Activated T-helper 17 cell treated with anti-CD3 and anti-CD28 coated beads, Interleukin-2, amount 50 U/mL, for 72 hours (primary cell): Measurements from ENCODE around the gene RPS15. TPM values are rescaled to one million over a fixed set of nuclear protein-coding genes. Genes with fewer than 3 reads are reported as not detected.

Experiments used
- ATAC-seq: fragments of 150-1000 bp; cut with Tn5 transposase; replicated peaks from 2 replicates; pipeline ENCODE4 v1.10.0; 2021; ENCODE audit warnings: mild to moderate bottlenecking, moderate library complexity
- H3K27ac Mint-ChIP-seq: one replicate; pipeline ENCODE4 v1.8.0; 2022; ENCODE audit warnings: mixed read lengths
- H3K27me3 Mint-ChIP-seq: one replicate; pipeline ENCODE4 v1.8.0; 2022; ENCODE audit warnings: mixed read lengths
- H3K36me3 Mint-ChIP-seq: one replicate; pipeline ENCODE4 v1.8.0; 2022; ENCODE audit warnings: low read depth, mild to moderate bottlenecking, mixed read lengths
- H3K4me1 Mint-ChIP-seq: one replicate; pipeline ENCODE4 v1.8.0; 2022; ENCODE audit warnings: mixed read lengths
- H3K4me3 Mint-ChIP-seq: one replicate; pipeline ENCODE4 v1.8.0; 2022; ENCODE audit warnings: mild to moderate bottlenecking, mixed read lengths
- H3K9me3 Mint-ChIP-seq: one replicate; pipeline ENCODE4 v1.8.0; 2022; ENCODE audit warnings: mixed read lengths
- total RNA-seq, 2 donors: library from RNA; stranded (reverse); gene quantifications; one replicate each; pipeline ENCODE4 v1.2.3, GENCODE V29; 2022

Gene RPS15
- 1,000 to 10,000 TPM; 1,611 to 1,688 TPM for total RNA-seq

- Mint-ChIP-seq H3K4me3 (peak within 1 kb of the TSS; percentile 93), H3K9me3 (no peaks in the 10 kb centered on the region), H3K36me3 (peaks cover 61% of the 10 kb centered on the region), H3K27me3 (no peaks in the 10 kb centered on the region), H3K4me1 (no peaks in the 10 kb centered on the region), H3K27ac (peak within 1 kb of the TSS; percentile 99)
- peak; percentile 89 for ATAC-seq
These were observed at the start of gene RPS15 for GRCh38 chr19:1438035-1438932. Gene RPS15, plus strand, starts transcription at chr19:1438396. Its CDS starts 30 bp downstream, at chr19:1438426.

GRCh38 chr19:1388637-1389026 lies 49.6 kb upstream of the RPS15 start:
- Mint-ChIP-seq H3K27ac (no peak overlapping the region), H3K4me1 (peaks cover 4% of the 10 kb centered on the region), H3K36me3 (peaks cover 36% of the 10 kb centered on the region), H3K27me3 (no peaks in the 10 kb centered on the region), H3K9me3 (no peaks in the 10 kb centered on the region), H3K4me3 (no peak overlapping the region)
- ATAC-seq = no peak

GRCh38 chr19:1389033-1389940 lies 48.9 kb upstream of the RPS15 start:
- no peak overlapping the region for H3K4me3 Mint-ChIP-seq
- H3K27me3 Mint-ChIP-seq = no peaks in the 10 kb centered on the region
- H3K4me1 Mint-ChIP-seq = peaks cover 3% of the 10 kb centered on the region
- no peak for ATAC-seq
- no peaks in the 10 kb centered on the region for H3K9me3 Mint-ChIP-seq
- no peak overlapping the region for H3K27ac Mint-ChIP-seq
- peaks cover 34% of the 10 kb centered on the region for H3K36me3 Mint-ChIP-seq

- Mint-ChIP-seq H3K4me1 (no peaks in the 10 kb centered on the region), H3K9me3 (no peaks in the 10 kb centered on the region), H3K4me3 (no peak overlapping the region), H3K36me3 (peaks cover 34% of the 10 kb centered on the region), H3K27me3 (no peaks in the 10 kb centered on the region), H3K27ac (no peak overlapping the region)
- no peak for ATAC-seq
These were observed 47.2 kb upstream of the RPS15 start for GRCh38 chr19:1390890-1391423.

- no peaks in the 10 kb centered on the region for H3K27me3 Mint-ChIP-seq
- no peak overlapping the region for H3K27ac Mint-ChIP-seq
- H3K4me1 Mint-ChIP-seq = no peaks in the 10 kb centered on the region
- H3K4me3 Mint-ChIP-seq = no peak overlapping the region
- peaks cover 34% of the 10 kb centered on the region for H3K36me3 Mint-ChIP-seq
- H3K9me3 Mint-ChIP-seq = no peaks in the 10 kb centered on the region
- no peak for ATAC-seq
These were observed 45.8 kb upstream of the RPS15 start for GRCh38 chr19:1392407-1392806.

- no peaks in the 10 kb centered on the region for H3K9me3 Mint-ChIP-seq
- H3K27ac Mint-ChIP-seq = no peak overlapping the region
- no peak overlapping the region for H3K4me3 Mint-ChIP-seq
- ATAC-seq = no peak
- peaks cover 34% of the 10 kb centered on the region for H3K36me3 Mint-ChIP-seq
- no peaks in the 10 kb centered on the region for H3K27me3 Mint-ChIP-seq
- H3K4me1 Mint-ChIP-seq = no peaks in the 10 kb centered on the region
These were observed 45.2 kb upstream of the RPS15 start for GRCh38 chr19:1392939-1393530.

GRCh38 chr19:1393841-1394240 lies 44.4 kb upstream of the RPS15 start:
- Mint-ChIP-seq H3K4me1 (no peaks in the 10 kb centered on the region), H3K9me3 (no peaks in the 10 kb centered on the region), H3K4me3 (no peak overlapping the region), H3K36me3 (peaks cover 34% of the 10 kb centered on the region), H3K27me3 (no peaks in the 10 kb centered on the region), H3K27ac (no peak overlapping the region)
- no peak for ATAC-seq

- H3K4me3 Mint-ChIP-seq = no peak overlapping the region
- ATAC-seq = no peak
- no peaks in the 10 kb centered on the region for H3K4me1 Mint-ChIP-seq
- H3K27me3 Mint-ChIP-seq = no peaks in the 10 kb centered on the region
- H3K9me3 Mint-ChIP-seq = no peaks in the 10 kb centered on the region
- peaks cover 29% of the 10 kb centered on the region for H3K36me3 Mint-ChIP-seq
- no peak overlapping the region for H3K27ac Mint-ChIP-seq
These were observed 43.7 kb upstream of the RPS15 start for GRCh38 chr19:1394252-1395193.

- Mint-ChIP-seq H3K27me3 (no peaks in the 10 kb centered on the region), H3K9me3 (no peaks in the 10 kb centered on the region), H3K4me1 (no peaks in the 10 kb centered on the region), H3K36me3 (peaks cover 20% of the 10 kb centered on the region), H3K4me3 (no peak overlapping the region), H3K27ac (no peak overlapping the region)
- ATAC-seq = no peak
These were observed 42.8 kb upstream of the RPS15 start for GRCh38 chr19:1395194-1396018.

GRCh38 chr19:1396019-1396767 lies 42.0 kb upstream of the RPS15 start:
- Mint-ChIP-seq H3K9me3 (no peaks in the 10 kb centered on the region), H3K4me3 (no peak overlapping the region), H3K4me1 (no peaks in the 10 kb centered on the region), H3K27ac (no peak overlapping the region), H3K36me3 (peaks cover 15% of the 10 kb centered on the region), H3K27me3 (no peaks in the 10 kb centered on the region)
- ATAC-seq = no peak

- Mint-ChIP-seq H3K4me3 (no peak overlapping the region), H3K9me3 (no peaks in the 10 kb centered on the region), H3K27me3 (no peaks in the 10 kb centered on the region), H3K36me3 (peaks cover 6% of the 10 kb centered on the region), H3K27ac (no peak overlapping the region), H3K4me1 (no peaks in the 10 kb centered on the region)
- no peak for ATAC-seq
These were observed 41.2 kb upstream of the RPS15 start for GRCh38 chr19:1396768-1397679.
